ENCODE results near the gene CDH22.

CDH22 gene

GRCh38 chr20:46160661-46161060 lies 147.6 kb downstream of the CDH22 start:
- no peak for DNase-seq

- DNase-seq = no peak
These were observed 149.0 kb downstream of the CDH22 start for GRCh38 chr20:46159101-46159897.

GRCh38 chr20:46158476-46158987 lies 149.8 kb downstream of the CDH22 start:
- no peak for DNase-seq

GRCh38 chr20:46157625-46158024 lies 150.7 kb downstream of the CDH22 start:
- no peak for DNase-seq

GRCh38 chr20:46157076-46157592 lies 151.2 kb downstream of the CDH22 start:
- no peak for DNase-seq

GRCh38 chr20:46156065-46156464 lies 152.2 kb downstream of the CDH22 start:
- no peak for DNase-seq

GRCh38 chr20:46154796-46155195 lies 153.5 kb downstream of the CDH22 start:
- no peak for DNase-seq

GRCh38 chr20:46154305-46154704 lies 154.0 kb downstream of the CDH22 start:
- DNase-seq = no peak

- DNase-seq = no peak
These were observed 155.3 kb downstream of the CDH22 start for GRCh38 chr20:46152824-46153586.

- no peak for DNase-seq
These were observed 156.4 kb downstream of the CDH22 start for GRCh38 chr20:46151936-46152335.

GRCh38 chr20:46150943-46151342 lies 157.4 kb downstream of the CDH22 start:
- no peak for DNase-seq

GRCh38 chr20:46148313-46149208 lies 159.7 kb downstream of the CDH22 start:
- no peak for DNase-seq

- DNase-seq = no peak
These were observed 162.6 kb downstream of the CDH22 start for GRCh38 chr20:46145713-46146112.

GRCh38 chr20:46144432-46145025 lies 163.8 kb downstream of the CDH22 start:
- DNase-seq = no peak

- DNase-seq = no peak
These were observed 166.2 kb downstream of the CDH22 start for GRCh38 chr20:46142124-46142523.

GRCh38 chr20:46139908-46140482 lies 168.3 kb downstream of the CDH22 start:
- peak; percentile 34 for DNase-seq

- no peak for DNase-seq
These were observed 168.9 kb downstream of the CDH22 start for GRCh38 chr20:46139266-46139889.

- no peak for DNase-seq
These were observed 170.5 kb downstream of the CDH22 start for GRCh38 chr20:46137816-46138215.

- DNase-seq = no peak
These were observed 172.3 kb downstream of the CDH22 start for GRCh38 chr20:46135856-46136633.

GRCh38 chr20:46134716-46135115 lies 173.6 kb downstream of the CDH22 start:
- DNase-seq = no peak

All from NCI-H1092 (cell line).